Lower lobe of right lung (tissue), 2 donors: ENCODE results near the gene CSNK2B. TPM values are rescaled to one million over a fixed set of nuclear protein-coding genes. Genes with fewer than 3 reads are reported as not detected.

Experiments
- ATAC-seq, 2 donors: fragments of 200-7000 bp; cut with Tn5 transposase; one replicate each; pipeline ENCODE4 v1.9.1; 2020 to 2022; ENCODE audit warnings: mild to moderate bottlenecking in 2 of 2, moderate library complexity in 2 of 2
- DNase-seq: peaks from one replicate; pipeline ENCODE4 v3.0.0-alpha.2; 2020
- H3K27ac ChIP-seq: fragments of 200-600 bp; one replicate; pipeline ENCODE4 v1.8.0; 2022
- H3K27me3 ChIP-seq: fragments of 200-600 bp; one replicate; pipeline ENCODE4 v1.8.0; 2022; ENCODE audit warnings: low read depth
- H3K36me3 ChIP-seq: fragments of 200-600 bp; one replicate; pipeline ENCODE4 v1.8.0; 2022; ENCODE audit warnings: mild to moderate bottlenecking
- H3K4me1 ChIP-seq: fragments of 200-600 bp; one replicate; pipeline ENCODE4 v1.8.0; 2022
- H3K4me3 ChIP-seq: fragments of 200-600 bp; one replicate; pipeline ENCODE4 v1.8.0; 2022; ENCODE audit warnings: mild to moderate bottlenecking
- H3K9me3 ChIP-seq: fragments of 200-600 bp; one replicate; pipeline ENCODE4 v1.8.0; 2022
- CTCF ChIP-seq: fragments of 200-600 bp; IDR thresholded peaks from one replicate; pipeline ENCODE4 v1.8.0; 2022; ENCODE audit warnings: antibody characterized with exemption, mild to moderate bottlenecking
- intact Hi-C: fragments of 100-400 bp; cut with DNase I; formaldehyde crosslinking; loops from one replicate; pipeline ENCODE4 v1.11.0; 2022
- total RNA-seq: library from RNA; stranded (reverse); fragmentation: NEBNext Ultra II Directional; extraction: Animal tissue kit (Norgen Biotek cat#: 25700); gene quantifications from one replicate; pipeline ENCODE4 v1.2.1, GENCODE V29; 2021
- donor health status: DM: no; HTN: yes; CAD: no; lungs with severe emphysema.

Gene CSNK2B
- total RNA-seq, 1 donor from 2014 or later = 117 TPM

GRCh38 chr6:31701666-31702404 is 36.0 kb downstream of the CSNK2B start:
- intact Hi-C loops = no loop called here
- peak overlapping the region; percentile 98 for H3K27ac ChIP-seq
- no peaks in the 10 kb centered on the region for H3K27me3 ChIP-seq
- peaks cover 39% of the 10 kb centered on the region for H3K36me3 ChIP-seq
- peaks cover 30% of the 10 kb centered on the region for H3K4me1 ChIP-seq
- peak in 1 of 2 donors; percentile 5 for ATAC-seq
- peak overlapping the region; percentile 81 for H3K4me3 ChIP-seq
- DNase-seq = no peak
- TF ChIP-seq CTCF = no peak
- no peaks in the 10 kb centered on the region for H3K9me3 ChIP-seq

GRCh38 chr6:31702405-31702818 is 36.5 kb downstream of the CSNK2B start:
- peak overlapping the region; percentile 98 for H3K27ac ChIP-seq
- DNase-seq (no peak), ATAC-seq (peak in 1 of 2 donors; percentile 8)

GRCh38 chr6:31702819-31703716 is 37.2 kb downstream of the CSNK2B start, which contains the start of gene ABHD16A:
ABHD16A (minus strand) TSS chr6:31703324; CDS start chr6:31703281, 43 bp downstream.
- H3K4me1 ChIP-seq = peaks cover 25% of the 10 kb centered on the region
- peak within 1 kb of the TSS; percentile 81 for H3K4me3 ChIP-seq
- peak; percentile 100 for DNase-seq
- H3K27me3 ChIP-seq = no peaks in the 10 kb centered on the region
- peaks cover 29% of the 10 kb centered on the region for H3K36me3 ChIP-seq
- intact Hi-C loops = no loop called here
- H3K9me3 ChIP-seq = no peaks in the 10 kb centered on the region
- peak; percentile 98 to 99 for ATAC-seq
- TF ChIP-seq CTCF = no peak
- H3K27ac ChIP-seq = peak within 1 kb of the TSS; percentile 98

More at GRCh38 chr6:31702405-31702818, 36.5 kb downstream of the CSNK2B start:
- Histone ChIP-seq H3K36me3 (peaks cover 36% of the 10 kb centered on the region), H3K27me3 (no peaks in the 10 kb centered on the region), H3K4me3 (peak overlapping the region; percentile 81), H3K4me1 (peaks cover 30% of the 10 kb centered on the region), H3K9me3 (no peaks in the 10 kb centered on the region)
- intact Hi-C loops = no loop called here
- TF ChIP-seq CTCF = no peak

DNA sequence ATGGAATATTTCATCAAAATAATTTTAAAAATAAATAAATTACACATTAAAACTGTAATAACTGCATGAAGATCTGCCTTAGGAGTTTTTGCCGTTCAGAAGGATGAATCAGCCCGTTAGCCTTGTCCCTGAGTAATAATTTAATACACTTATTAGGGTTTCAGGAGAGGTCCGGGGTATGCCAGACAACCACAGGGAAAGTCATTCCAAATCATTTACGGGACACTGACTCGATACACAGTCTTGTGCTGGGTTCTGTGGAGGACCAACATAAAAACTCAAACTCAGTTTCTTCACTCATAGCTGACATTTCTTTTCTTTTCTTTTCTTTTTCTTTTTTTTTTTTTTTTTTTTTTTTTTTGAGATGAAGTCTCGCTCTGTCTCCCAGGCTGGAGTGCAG is 40.1 kb downstream of the CSNK2B start:
- no peak for TF ChIP-seq CTCF
- Histone ChIP-seq H3K27me3 (no peaks in the 10 kb centered on the region), H3K4me3 (no peak overlapping the region), H3K4me1 (peaks cover 22% of the 10 kb centered on the region), H3K27ac (no peak overlapping the region), H3K9me3 (no peaks in the 10 kb centered on the region), H3K36me3 (peaks cover under 1% of the 10 kb centered on the region)
- ATAC-seq (no peak), DNase-seq (no peak)
- intact Hi-C loops = no loop called here

DNA sequence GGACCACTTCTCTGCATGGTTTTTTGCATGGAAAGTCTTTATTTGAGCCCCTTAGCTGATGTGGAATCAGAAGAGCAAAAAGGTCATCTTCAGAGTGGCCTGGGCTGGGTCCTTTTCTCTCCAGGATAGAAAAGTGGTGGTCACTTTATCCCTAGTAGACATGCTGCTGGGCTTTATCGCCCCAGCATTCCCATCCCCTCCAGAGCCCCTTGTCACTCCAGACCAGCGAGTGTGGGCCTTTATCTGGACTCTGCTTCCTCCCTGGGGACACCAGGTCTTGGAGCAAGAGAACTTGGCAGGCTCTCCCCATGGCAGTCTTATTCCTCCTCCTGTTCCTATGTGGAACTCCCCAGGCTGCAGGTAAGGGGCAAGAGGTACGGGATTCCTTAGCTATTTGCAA is 40.7 kb downstream of the CSNK2B start, which contains the start of gene LY6G6F:
TSS of gene LY6G6F (plus strand) at position 268 of the 400 bp plus-strand sequence. CDS start at position 309, 41 bp downstream.
- H3K27ac ChIP-seq = no peak within 1 kb of the TSS
- DNase-seq (no peak), ATAC-seq (no peak)
- peaks cover 20% of the 10 kb centered on the region for H3K4me1 ChIP-seq
- H3K4me3 ChIP-seq = no peak within 1 kb of the TSS
- TF ChIP-seq CTCF = no peak
- no peaks in the 10 kb centered on the region for H3K27me3 ChIP-seq
- H3K9me3 ChIP-seq = no peaks in the 10 kb centered on the region
- intact Hi-C loops = no loop called here
- H3K36me3 ChIP-seq = no peaks in the 10 kb centered on the region
